Measurements from ENCODE around the gene MPZL2. TPM values are rescaled to one million over a fixed set of nuclear protein-coding genes. Genes with fewer than 3 reads are reported as not detected.

The MPZL2 gene
- polyA plus RNA-seq: not detected in 2 replicates
- polyA minus RNA-seq: not detected in 2 replicates

- Histone ChIP-seq H3K27ac (ENCODE audit: low read length) (no peak within 1 kb of the TSS), H3K4me2 (ENCODE audit: low read length) (no peak within 1 kb of the TSS), H3K9me3 (ENCODE audit: low read length) (no peaks in the 10 kb centered on the region), H3K79me2 (replicated peaks; ENCODE audit: insufficient read depth, low read length) (no peaks in the 10 kb centered on the region), H3F3A (ENCODE audit: insufficient read depth, low read length, poor library complexity, severe bottlenecking) (no peaks in the 10 kb centered on the region), H3K9ac (ENCODE audit: low read length) (no peak within 1 kb of the TSS), H3K27me3 (ENCODE audit: insufficient read depth, low read depth, low read length) (peaks cover 4% of the 10 kb centered on the region), H3K9me2 (ENCODE audit: insufficient read depth, low read length) (no peaks in the 10 kb centered on the region), H4K20me1 (ENCODE audit: insufficient read depth) (no peaks in the 10 kb centered on the region), H3K4me3 (ENCODE audit: low read length) (no peak within 1 kb of the TSS), H2AFZ (ENCODE audit: low read depth, low read length) (no peak within 1 kb of the TSS), H3K36me3 (ENCODE audit: insufficient read depth, low read length) (no peaks in the 10 kb centered on the region)
- TF ChIP-seq EZH2 (IDR thresholded peaks at IDR 0.05; ENCODE audit: borderline replicate concordance, insufficient read depth, low read length, poor library complexity, severe bottlenecking) (no peak), RAD21 (conservative IDR thresholded peaks at IDR 0.05) (no peak), TAF1 (IDR thresholded peaks at IDR 0.05; ENCODE audit: low read depth) (no peak), SMC3 (conservative IDR thresholded peaks at IDR 0.05; ENCODE audit: poor library complexity) (no peak), REST (IDR thresholded peaks at IDR 0.05; ENCODE audit: borderline replicate concordance) (no peak), MXI1 (conservative IDR thresholded peaks at IDR 0.05; ENCODE audit: poor library complexity, severe bottlenecking) (no peak), CTCF (IDR thresholded peaks at IDR 0.05; ENCODE audit: poor library complexity, severe bottlenecking) (no peak), POLR2AphosphoS5 (IDR thresholded peaks at IDR 0.05) (no peak), EP300 (conservative IDR thresholded peaks at IDR 0.05; ENCODE audit: poor library complexity, severe bottlenecking) (no peak)
Observed at GRCh38 chr11:118263695-118264568, at the start of gene MPZL2. MPZL2 (minus strand) TSS chr11:118264297; CDS start chr11:118264153, 144 bp downstream.

- TF ChIP-seq CTCF (IDR thresholded peaks at IDR 0.05; ENCODE audit: poor library complexity, severe bottlenecking): no peak
- TF ChIP-seq POLR2AphosphoS5 (IDR thresholded peaks at IDR 0.05): no peak
- no peak for TF ChIP-seq EZH2 (IDR thresholded peaks at IDR 0.05; ENCODE audit: borderline replicate concordance, insufficient read depth, low read length, poor library complexity, severe bottlenecking)
- no peak for TF ChIP-seq TAF1 (IDR thresholded peaks at IDR 0.05; ENCODE audit: low read depth)
- TF ChIP-seq EP300 (conservative IDR thresholded peaks at IDR 0.05; ENCODE audit: poor library complexity, severe bottlenecking): no peak
- TF ChIP-seq SMC3 (conservative IDR thresholded peaks at IDR 0.05; ENCODE audit: poor library complexity): no peak
- TF ChIP-seq REST (IDR thresholded peaks at IDR 0.05; ENCODE audit: borderline replicate concordance): no peak
- no peaks in the 10 kb centered on the region for H3K9me3 ChIP-seq (ENCODE audit: low read length)
- H3K9ac ChIP-seq (ENCODE audit: low read length): no peak overlapping the region
- H4K20me1 ChIP-seq (ENCODE audit: insufficient read depth): no peaks in the 10 kb centered on the region
- H3K27ac ChIP-seq (ENCODE audit: low read length): no peak overlapping the region
- H3F3A ChIP-seq (ENCODE audit: insufficient read depth, low read length, poor library complexity, severe bottlenecking): no peaks in the 10 kb centered on the region
- H2AFZ ChIP-seq (ENCODE audit: low read depth, low read length): no peak overlapping the region
- no peaks in the 10 kb centered on the region for H3K9me2 ChIP-seq (ENCODE audit: insufficient read depth, low read length)
- no peaks in the 10 kb centered on the region for H3K27me3 ChIP-seq (ENCODE audit: insufficient read depth, low read depth, low read length)
- no peaks in the 10 kb centered on the region for H3K36me3 ChIP-seq (ENCODE audit: insufficient read depth, low read length)
- no peak overlapping the region for H3K4me2 ChIP-seq (ENCODE audit: low read length)
- H3K4me3 ChIP-seq (ENCODE audit: low read length): no peak overlapping the region
- no peaks in the 10 kb centered on the region for H3K79me2 ChIP-seq (replicated peaks; ENCODE audit: insufficient read depth, low read length)
Observed at GRCh38 chr11:118313242-118313641, 49.1 kb upstream of the MPZL2 start.
